ENCODE data around the gene ARL3. TPM values are rescaled to one million over a fixed set of nuclear protein-coding genes. Genes with fewer than 3 reads are reported as not detected.
"Not testable (repeated sequence)": the region's sequence is repeated elsewhere in the genome, so short reads cannot be mapped to it uniquely, and the experiment has no call there.

The ARL3 gene
- total RNA-seq, 1 experiment from 2014 or later: 4.6 TPM

- no peaks in the 10 kb centered on the region for H3K9me2 ChIP-seq (replicated peaks; ENCODE audit: insufficient read depth, low read length)
- H3K4me1 ChIP-seq (ENCODE audit: low read length): peaks cover 15% of the 10 kb centered on the region
- no peak for DNase-seq
- H3K9ac ChIP-seq (ENCODE audit: low read length): no peak overlapping the region
- peaks cover 3% of the 10 kb centered on the region; the same call in 1 of the 2 replicates for H3K36me3 ChIP-seq (ENCODE audit: insufficient read depth, low read length)
- no peaks in the 10 kb centered on the region for H3K27me3 ChIP-seq (ENCODE audit: low read length)
- no peak overlapping the region for H3K27ac ChIP-seq (ENCODE audit: low read length)
- peak overlapping the region; percentile 26 for H3K4me2 ChIP-seq (ENCODE audit: low read depth, low read length, poor library complexity, severe bottlenecking)
- H3K79me2 ChIP-seq (ENCODE audit: low read length): peaks cover 40% of the 10 kb centered on the region
- peak overlapping the region; percentile 57; the same call in 1 of the 2 replicates for H2AFZ ChIP-seq (ENCODE audit: low read length)
- no peaks in the 10 kb centered on the region for H4K20me1 ChIP-seq (ENCODE audit: insufficient read depth, low read depth, low read length)
- H3K4me3 ChIP-seq (ENCODE audit: low read length): no peak overlapping the region
- H3K9me3 ChIP-seq (ENCODE audit: low read length): no peaks in the 10 kb centered on the region
Measured at GRCh38 chr10:102743078-102743587, 28.9 kb upstream of the ARL3 start.

GRCh38 chr10:102742313-102742712 is 28.1 kb upstream of the ARL3 start:
- H3K36me3 ChIP-seq (ENCODE audit: insufficient read depth, low read length); H3K9me2 ChIP-seq (replicated peaks; ENCODE audit: insufficient read depth, low read length); H3K9me3 ChIP-seq (ENCODE audit: low read length); H2AFZ ChIP-seq (ENCODE audit: low read length); DNase-seq; H3K9ac ChIP-seq (ENCODE audit: low read length); H3K4me2 ChIP-seq (ENCODE audit: low read depth, low read length, poor library complexity, severe bottlenecking); H4K20me1 ChIP-seq (ENCODE audit: insufficient read depth, low read depth, low read length); H3K4me3 ChIP-seq (ENCODE audit: low read length); H3K27me3 ChIP-seq (ENCODE audit: low read length); H3K27ac ChIP-seq (ENCODE audit: low read length): not testable (repeated sequence)
- Histone ChIP-seq H3K79me2 (ENCODE audit: low read length) (peaks cover 33% of the 10 kb centered on the region), H3K4me1 (ENCODE audit: low read length) (peaks cover 15% of the 10 kb centered on the region)

- peaks cover 15% of the 10 kb centered on the region for H3K4me1 ChIP-seq (ENCODE audit: low read length)
- DNase-seq: no peak
- H3K4me2 ChIP-seq (ENCODE audit: low read depth, low read length, poor library complexity, severe bottlenecking): no peak overlapping the region
- H3K9me2 ChIP-seq (replicated peaks; ENCODE audit: insufficient read depth, low read length): no peaks in the 10 kb centered on the region
- H3K9me3 ChIP-seq (ENCODE audit: low read length): no peaks in the 10 kb centered on the region
- H3K27ac ChIP-seq (ENCODE audit: low read length): no peak overlapping the region
- H3K4me3 ChIP-seq (ENCODE audit: low read length): no peak overlapping the region
- peaks cover 29% of the 10 kb centered on the region for H3K79me2 ChIP-seq (ENCODE audit: low read length)
- H4K20me1 ChIP-seq (ENCODE audit: insufficient read depth, low read depth, low read length): no peaks in the 10 kb centered on the region
- peaks cover 3% of the 10 kb centered on the region; the same call in 1 of the 2 replicates for H3K36me3 ChIP-seq (ENCODE audit: insufficient read depth, low read length)
- no peak overlapping the region for H3K9ac ChIP-seq (ENCODE audit: low read length)
- no peak overlapping the region for H2AFZ ChIP-seq (ENCODE audit: low read length)
- H3K27me3 ChIP-seq (ENCODE audit: low read length): no peaks in the 10 kb centered on the region
Measured at GRCh38 chr10:102741726-102742237, 27.6 kb upstream of the ARL3 start.

GRCh38 chr10:102740229-102740628 is 26.0 kb upstream of the ARL3 start:
- Histone ChIP-seq H3K4me3 (ENCODE audit: low read length) (no peak overlapping the region), H3K27me3 (ENCODE audit: low read length) (no peaks in the 10 kb centered on the region), H4K20me1 (ENCODE audit: insufficient read depth, low read depth, low read length) (no peaks in the 10 kb centered on the region), H3K4me1 (ENCODE audit: low read length) (peaks cover 8% of the 10 kb centered on the region), H3K36me3 (ENCODE audit: insufficient read depth, low read length) (peaks cover 3% of the 10 kb centered on the region; the same call in 1 of the 2 replicates), H3K4me2 (ENCODE audit: low read depth, low read length, poor library complexity, severe bottlenecking) (no peak overlapping the region), H3K9me2 (replicated peaks; ENCODE audit: insufficient read depth, low read length) (no peaks in the 10 kb centered on the region), H3K27ac (ENCODE audit: low read length) (no peak overlapping the region), H3K79me2 (ENCODE audit: low read length) (peaks cover 14% of the 10 kb centered on the region), H2AFZ (ENCODE audit: low read length) (no peak overlapping the region), H3K9me3 (ENCODE audit: low read length) (no peaks in the 10 kb centered on the region), H3K9ac (ENCODE audit: low read length) (no peak overlapping the region)
- DNase-seq: no peak

- no peak overlapping the region for H2AFZ ChIP-seq (ENCODE audit: low read length)
- no peaks in the 10 kb centered on the region for H3K9me3 ChIP-seq (ENCODE audit: low read length)
- no peak overlapping the region for H3K4me2 ChIP-seq (ENCODE audit: low read depth, low read length, poor library complexity, severe bottlenecking)
- no peak for DNase-seq
- H3K79me2 ChIP-seq (ENCODE audit: low read length): no peaks in the 10 kb centered on the region
- no peaks in the 10 kb centered on the region for H3K9me2 ChIP-seq (replicated peaks; ENCODE audit: insufficient read depth, low read length)
- H3K36me3 ChIP-seq (ENCODE audit: insufficient read depth, low read length): peaks cover 3% of the 10 kb centered on the region; the same call in 1 of the 2 replicates
- no peaks in the 10 kb centered on the region for H3K27me3 ChIP-seq (ENCODE audit: low read length)
- no peak overlapping the region for H3K27ac ChIP-seq (ENCODE audit: low read length)
- no peaks in the 10 kb centered on the region for H4K20me1 ChIP-seq (ENCODE audit: insufficient read depth, low read depth, low read length)
- peaks cover 2% of the 10 kb centered on the region; the same call in 1 of the 2 replicates for H3K4me1 ChIP-seq (ENCODE audit: low read length)
- H3K9ac ChIP-seq (ENCODE audit: low read length): no peak overlapping the region
- H3K4me3 ChIP-seq (ENCODE audit: low read length): no peak overlapping the region
Measured at GRCh38 chr10:102738692-102739121, 24.5 kb upstream of the ARL3 start.

- Histone ChIP-seq H4K20me1 (ENCODE audit: insufficient read depth, low read depth, low read length) (no peaks in the 10 kb centered on the region), H3K36me3 (ENCODE audit: insufficient read depth, low read length) (peaks cover 16% of the 10 kb centered on the region; the same call in 1 of the 2 replicates)
Measured at GRCh38 chr10:102735065-102735562, 20.9 kb upstream of the ARL3 start.

GRCh38 chr10:102732661-102733060 is 18.5 kb upstream of the ARL3 start:
- no peaks in the 10 kb centered on the region for H3K4me1 ChIP-seq (ENCODE audit: low read length)
- H3K9ac ChIP-seq (ENCODE audit: low read length): no peak overlapping the region
- H3K9me3 ChIP-seq (ENCODE audit: low read length): no peaks in the 10 kb centered on the region
- no peak for DNase-seq
- H4K20me1 ChIP-seq (ENCODE audit: insufficient read depth, low read depth, low read length): no peaks in the 10 kb centered on the region
- no peak overlapping the region for H2AFZ ChIP-seq (ENCODE audit: low read length)
- no peaks in the 10 kb centered on the region for H3K79me2 ChIP-seq (ENCODE audit: low read length)
- no peaks in the 10 kb centered on the region for H3K9me2 ChIP-seq (replicated peaks; ENCODE audit: insufficient read depth, low read length)
- H3K27me3 ChIP-seq (ENCODE audit: low read length): no peaks in the 10 kb centered on the region
- peaks cover 18% of the 10 kb centered on the region; the same call in 1 of the 2 replicates for H3K36me3 ChIP-seq (ENCODE audit: insufficient read depth, low read length)
- H3K4me2 ChIP-seq (ENCODE audit: low read depth, low read length, poor library complexity, severe bottlenecking): no peak overlapping the region
- H3K27ac ChIP-seq (ENCODE audit: low read length): no peak overlapping the region
- H3K4me3 ChIP-seq (ENCODE audit: low read length): no peak overlapping the region

More at GRCh38 chr10:102735065-102735562, 20.9 kb upstream of the ARL3 start:
- no peak for DNase-seq
- no peak overlapping the region for H3K9ac ChIP-seq (ENCODE audit: low read length)
- no peak overlapping the region for H2AFZ ChIP-seq (ENCODE audit: low read length)
- H3K4me3 ChIP-seq (ENCODE audit: low read length): no peak overlapping the region
- H3K4me1 ChIP-seq (ENCODE audit: low read length): no peaks in the 10 kb centered on the region
- H3K27me3 ChIP-seq (ENCODE audit: low read length): no peaks in the 10 kb centered on the region
- H3K79me2 ChIP-seq (ENCODE audit: low read length): no peaks in the 10 kb centered on the region
- no peaks in the 10 kb centered on the region for H3K9me3 ChIP-seq (ENCODE audit: low read length)
- no peak overlapping the region for H3K27ac ChIP-seq (ENCODE audit: low read length)
- H3K4me2 ChIP-seq (ENCODE audit: low read depth, low read length, poor library complexity, severe bottlenecking): no peak overlapping the region
- H3K9me2 ChIP-seq (replicated peaks; ENCODE audit: insufficient read depth, low read length): no peaks in the 10 kb centered on the region

- H3K79me2 ChIP-seq (ENCODE audit: low read length): no peaks in the 10 kb centered on the region
- no peaks in the 10 kb centered on the region for H3K27me3 ChIP-seq (ENCODE audit: low read length)
- no peaks in the 10 kb centered on the region for H4K20me1 ChIP-seq (ENCODE audit: insufficient read depth, low read depth, low read length)
- H3K9me3 ChIP-seq (ENCODE audit: low read length): no peaks in the 10 kb centered on the region
- H3K9me2 ChIP-seq (replicated peaks; ENCODE audit: insufficient read depth, low read length): no peaks in the 10 kb centered on the region
- no peaks in the 10 kb centered on the region for H3K4me1 ChIP-seq (ENCODE audit: low read length)
- H3K27ac ChIP-seq (ENCODE audit: low read length): no peak overlapping the region
- no peak overlapping the region for H2AFZ ChIP-seq (ENCODE audit: low read length)
- H3K4me3 ChIP-seq (ENCODE audit: low read length): no peak overlapping the region
- H3K9ac ChIP-seq (ENCODE audit: low read length): no peak overlapping the region
- peaks cover 21% of the 10 kb centered on the region; the same call in 1 of the 2 replicates for H3K36me3 ChIP-seq (ENCODE audit: insufficient read depth, low read length)
- DNase-seq: no peak
- H3K4me2 ChIP-seq (ENCODE audit: low read depth, low read length, poor library complexity, severe bottlenecking): no peak overlapping the region
Measured at GRCh38 chr10:102731222-102731800, 17.1 kb upstream of the ARL3 start.

Measured in Karpas-422 (cell line).